Prostate gland (tissue), 2 donors: Measurements from ENCODE around the gene UBASH3B.

Experiments
- POLR2A ChIP-seq: fragments of 450-650 bp; IDR thresholded peaks from one replicate; pipeline ENCODE4 v1.6.1; 2016; ENCODE audit warnings: antibody characterized with exemption, mild to moderate bottlenecking
- POLR2AphosphoS5 ChIP-seq: sonication (generic); formaldehyde crosslinking; IDR thresholded peaks from one replicate; pipeline ENCODE4 v1.6.1; 2017; ENCODE audit warnings: antibody characterized with exemption
- TF ChIP-seq, protein P1 (sequence below), 4 experiments: fragments of 200-600 bp in 2 of 4; fragments of 450-650 bp in 2 of 4; sonication (generic) in 2 of 4; IDR thresholded peaks; 1 replicate in 3 of 4; 2 replicates in 1 of 4; pipeline ENCODE4 v1.5.1; 2016 to 2019; ENCODE audit warnings: antibody characterized with exemption in 4 of 4, mild to moderate bottlenecking in 2 of 4, moderate library complexity in 2 of 4

DNA sequence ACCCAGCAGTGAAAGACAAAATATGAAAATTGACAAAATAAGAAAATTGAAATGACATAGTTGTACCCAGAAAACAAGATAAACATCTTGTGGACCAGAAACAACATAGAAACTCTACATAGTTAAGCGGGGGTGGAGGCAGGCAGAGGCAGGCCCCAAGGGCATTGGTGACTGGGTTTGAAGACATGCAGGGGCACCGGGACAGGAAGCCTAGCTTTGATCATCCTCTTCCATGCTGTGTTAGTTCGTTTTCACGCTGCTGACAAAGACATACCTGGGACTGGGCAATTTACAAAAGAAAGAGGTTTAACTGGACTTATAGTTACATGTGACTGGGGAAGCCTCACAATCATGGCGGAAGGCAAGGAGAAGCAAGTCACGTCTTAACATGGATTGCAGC lies 149.3 kb downstream of the UBASH3B start:
- TF ChIP-seq, protein P1, sequence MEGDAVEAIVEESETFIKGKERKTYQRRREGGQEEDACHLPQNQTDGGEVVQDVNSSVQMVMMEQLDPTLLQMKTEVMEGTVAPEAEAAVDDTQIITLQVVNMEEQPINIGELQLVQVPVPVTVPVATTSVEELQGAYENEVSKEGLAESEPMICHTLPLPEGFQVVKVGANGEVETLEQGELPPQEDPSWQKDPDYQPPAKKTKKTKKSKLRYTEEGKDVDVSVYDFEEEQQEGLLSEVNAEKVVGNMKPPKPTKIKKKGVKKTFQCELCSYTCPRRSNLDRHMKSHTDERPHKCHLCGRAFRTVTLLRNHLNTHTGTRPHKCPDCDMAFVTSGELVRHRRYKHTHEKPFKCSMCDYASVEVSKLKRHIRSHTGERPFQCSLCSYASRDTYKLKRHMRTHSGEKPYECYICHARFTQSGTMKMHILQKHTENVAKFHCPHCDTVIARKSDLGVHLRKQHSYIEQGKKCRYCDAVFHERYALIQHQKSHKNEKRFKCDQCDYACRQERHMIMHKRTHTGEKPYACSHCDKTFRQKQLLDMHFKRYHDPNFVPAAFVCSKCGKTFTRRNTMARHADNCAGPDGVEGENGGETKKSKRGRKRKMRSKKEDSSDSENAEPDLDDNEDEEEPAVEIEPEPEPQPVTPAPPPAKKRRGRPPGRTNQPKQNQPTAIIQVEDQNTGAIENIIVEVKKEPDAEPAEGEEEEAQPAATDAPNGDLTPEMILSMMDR (IDR thresholded peaks at IDR 0.05) = no peak
- TF ChIP-seq POLR2AphosphoS5 (no peak), POLR2A (no peak)
